AG20443 (cell line): ENCODE measurements around the gene C14orf180.
"Not testable (repeated sequence)": the region's sequence is repeated elsewhere in the genome, so short reads cannot be mapped to it uniquely, and the experiment has no call there.

Experiments
- DNase-seq: peaks from one replicate; pipeline ENCODE4 v3.0.0; 2012; ENCODE audit warnings: low spot score, mixed read lengths

Gene C14orf180

DNA sequence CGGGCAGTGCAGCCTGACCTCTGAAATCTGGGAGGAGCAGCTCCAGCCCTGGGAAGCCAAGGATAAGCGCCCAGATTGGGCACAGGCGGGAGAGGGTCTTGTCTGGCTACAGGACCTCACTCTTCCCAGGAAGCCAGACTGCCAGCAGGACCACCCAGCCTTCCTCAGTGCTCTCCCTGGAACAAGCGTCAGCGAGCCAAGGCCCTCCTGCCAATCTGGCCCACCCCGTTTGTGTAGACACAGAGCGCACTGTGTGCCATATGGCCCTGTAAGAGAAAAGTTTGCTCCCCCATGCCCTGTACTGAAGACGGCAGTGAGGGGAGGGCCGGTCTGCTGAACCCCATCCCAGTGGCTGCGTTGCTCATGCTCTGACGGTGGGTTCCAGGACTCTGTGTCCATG, 1.2 kb upstream of the C14orf180 start:
- no peak for DNase-seq

GRCh38 chr14:104579939-104580338, 375 bp downstream of the C14orf180 start:
- DNase-seq: not testable (repeated sequence)

DNA sequence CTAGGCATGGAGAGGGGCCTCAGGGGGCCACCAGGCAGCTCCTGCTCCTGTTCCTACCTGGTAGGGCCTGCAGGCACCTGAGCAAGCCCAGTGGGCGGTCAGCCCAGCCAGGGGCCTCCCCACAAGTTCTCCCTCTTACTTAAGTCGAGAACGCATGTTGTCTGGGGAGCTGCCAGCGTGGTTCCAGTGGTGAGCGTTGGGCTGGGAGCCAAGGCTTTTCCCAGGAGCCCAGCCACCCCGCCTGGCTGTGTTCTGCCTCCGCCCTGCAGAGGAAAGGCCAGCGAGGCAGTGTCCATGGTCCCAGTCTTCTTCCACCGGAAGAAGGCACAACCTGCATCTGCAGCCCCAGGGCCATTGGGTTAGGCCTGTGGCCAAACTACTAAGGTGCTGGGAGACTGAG, 1.4 kb downstream of the C14orf180 start:
- DNase-seq: no peak

DNA sequence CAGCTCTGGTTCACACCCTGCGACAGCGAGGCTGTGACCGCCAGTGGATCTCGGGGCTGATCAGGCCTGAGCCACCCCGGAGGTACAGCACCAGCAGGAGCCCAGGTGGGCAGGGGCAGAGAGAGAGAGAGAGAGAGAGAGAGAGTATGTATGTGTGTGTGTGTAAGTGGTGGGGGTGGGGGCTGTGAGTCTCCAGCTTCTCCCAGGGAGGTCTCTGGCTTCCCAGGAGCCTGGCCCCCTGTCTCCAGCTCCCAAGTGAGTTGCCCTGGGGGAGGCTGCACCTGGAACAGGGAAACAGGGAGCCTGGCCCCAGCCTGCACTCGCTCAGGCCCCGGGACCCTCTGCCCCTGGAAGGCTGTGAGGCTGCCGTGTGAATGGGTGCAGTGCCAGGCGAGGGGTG, 2.0 kb downstream of the C14orf180 start:
- DNase-seq: no peak

- DNase-seq: no peak
Observed at GRCh38 chr14:104582005-104582404, 2.4 kb downstream of the C14orf180 start.

- no peak for DNase-seq
Observed at GRCh38 chr14:104582662-104583061, 3.1 kb downstream of the C14orf180 start.

- no peak for DNase-seq
Observed at GRCh38 chr14:104583424-104584306, 4.1 kb downstream of the C14orf180 start.

DNA sequence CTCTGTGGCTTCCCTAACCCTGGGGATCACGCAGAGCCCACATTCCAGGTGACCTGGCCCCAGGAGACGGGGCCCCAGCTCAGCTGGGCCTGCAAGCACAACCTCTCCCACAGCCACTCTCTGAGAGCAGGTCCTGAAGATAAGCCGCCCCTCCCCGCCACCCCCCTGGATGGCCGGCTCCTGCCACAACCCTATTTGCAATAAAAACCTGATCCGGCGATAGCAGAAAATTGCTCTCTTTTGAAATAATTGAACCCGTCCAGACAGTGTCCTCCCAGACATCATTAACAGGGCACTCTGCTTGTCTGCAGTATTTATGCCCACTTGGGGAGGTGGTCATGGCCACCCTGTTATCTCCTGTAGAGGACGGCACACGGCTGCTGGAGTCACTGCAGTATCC, 5.0 kb downstream of the C14orf180 start:
- no peak for DNase-seq

DNA sequence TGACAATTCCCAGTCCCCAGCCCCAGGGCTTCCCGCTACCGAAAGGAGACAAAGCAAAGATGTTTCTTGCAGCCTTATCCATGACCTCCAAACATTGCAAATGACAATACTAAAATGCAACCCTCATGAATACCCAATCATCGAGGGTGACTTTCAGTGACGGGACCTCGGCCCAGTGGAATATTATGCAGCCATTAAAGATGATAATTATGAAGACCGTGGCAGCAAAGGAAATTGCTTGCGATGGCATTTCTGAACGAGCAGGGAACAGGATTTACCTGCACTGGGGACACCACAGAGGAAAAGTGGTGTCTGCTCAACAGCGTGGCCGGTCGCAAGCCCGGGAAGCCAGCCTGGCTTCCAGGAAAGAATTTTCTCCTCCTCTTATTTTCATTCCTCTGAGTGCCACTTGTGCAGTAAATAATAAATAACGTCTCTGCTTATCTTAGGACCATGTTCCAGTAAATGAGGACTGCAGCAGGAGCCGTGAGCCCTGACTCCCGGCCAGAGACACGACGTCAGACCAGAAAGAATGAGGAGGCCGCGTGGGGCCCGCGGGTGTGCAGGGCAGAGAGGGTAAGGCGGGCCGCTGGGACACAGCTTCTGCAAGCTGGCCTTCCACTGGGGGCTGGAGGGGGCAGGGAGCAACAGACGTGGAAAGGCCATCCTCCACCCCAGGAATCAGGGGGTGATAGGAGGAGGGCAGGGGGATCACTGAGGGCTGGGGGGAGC, 6.6 kb downstream of the C14orf180 start:
- no peak for DNase-seq

DNA sequence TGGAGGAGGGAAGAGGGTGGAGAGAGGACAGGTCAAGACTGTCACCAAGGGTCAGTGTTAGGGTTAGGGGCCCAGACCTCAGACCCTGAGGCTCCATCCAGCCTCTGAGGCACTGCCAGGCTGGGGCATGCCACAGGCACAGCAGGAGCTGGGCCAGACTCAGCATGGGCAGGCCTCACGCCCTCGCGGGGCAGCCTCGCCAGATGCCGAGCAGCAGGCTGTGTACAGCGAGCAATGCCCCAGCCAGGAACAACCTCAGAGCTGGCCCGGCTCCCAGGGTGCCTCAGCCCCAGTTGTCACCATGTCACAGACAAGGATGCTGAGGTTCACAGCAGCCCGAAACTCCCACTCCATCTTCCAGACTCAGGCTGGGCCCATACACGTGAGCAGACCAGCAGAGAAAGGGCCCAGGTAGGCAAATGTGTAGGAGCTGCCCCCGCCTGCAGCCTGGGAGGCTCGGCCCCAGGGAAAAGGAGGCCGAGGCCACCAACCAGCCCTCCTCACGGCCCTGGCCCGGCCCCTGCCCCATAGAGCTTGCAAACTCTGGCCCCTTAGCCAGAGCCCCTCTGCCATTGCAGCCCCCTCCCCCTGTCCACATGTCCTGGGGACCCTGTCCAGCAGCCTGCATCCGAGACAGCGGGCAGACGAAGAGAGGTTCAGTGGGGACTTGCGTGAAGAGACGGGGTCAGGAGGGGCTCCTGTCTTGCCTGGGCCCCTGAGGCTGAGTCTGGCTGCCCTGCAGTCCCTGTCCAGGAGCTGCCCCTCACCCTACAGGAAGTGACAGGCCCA, 7.5 kb downstream of the C14orf180 start:
- peak; percentile 52 for DNase-seq

DNA sequence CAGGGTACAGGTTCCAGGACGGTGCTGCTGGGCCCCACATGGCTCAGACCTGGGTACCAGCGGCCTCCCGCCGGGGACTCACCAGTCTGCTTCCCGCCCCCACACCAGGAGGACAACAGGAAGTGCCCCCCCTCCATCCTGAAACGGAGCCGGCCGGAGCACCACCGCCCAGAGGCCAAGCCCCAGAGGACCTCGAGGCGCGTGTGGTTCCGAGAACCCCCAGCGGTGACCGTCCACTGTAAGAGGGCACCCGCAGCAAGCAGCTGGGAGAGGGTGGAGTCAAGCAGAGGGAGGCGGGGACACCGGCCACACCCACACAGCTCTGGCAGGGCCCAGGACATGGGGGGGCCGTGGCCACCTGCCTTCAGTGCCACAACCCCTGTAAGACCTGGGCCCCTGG, 8.1 kb downstream of the C14orf180 start:
- no peak for DNase-seq

DNA sequence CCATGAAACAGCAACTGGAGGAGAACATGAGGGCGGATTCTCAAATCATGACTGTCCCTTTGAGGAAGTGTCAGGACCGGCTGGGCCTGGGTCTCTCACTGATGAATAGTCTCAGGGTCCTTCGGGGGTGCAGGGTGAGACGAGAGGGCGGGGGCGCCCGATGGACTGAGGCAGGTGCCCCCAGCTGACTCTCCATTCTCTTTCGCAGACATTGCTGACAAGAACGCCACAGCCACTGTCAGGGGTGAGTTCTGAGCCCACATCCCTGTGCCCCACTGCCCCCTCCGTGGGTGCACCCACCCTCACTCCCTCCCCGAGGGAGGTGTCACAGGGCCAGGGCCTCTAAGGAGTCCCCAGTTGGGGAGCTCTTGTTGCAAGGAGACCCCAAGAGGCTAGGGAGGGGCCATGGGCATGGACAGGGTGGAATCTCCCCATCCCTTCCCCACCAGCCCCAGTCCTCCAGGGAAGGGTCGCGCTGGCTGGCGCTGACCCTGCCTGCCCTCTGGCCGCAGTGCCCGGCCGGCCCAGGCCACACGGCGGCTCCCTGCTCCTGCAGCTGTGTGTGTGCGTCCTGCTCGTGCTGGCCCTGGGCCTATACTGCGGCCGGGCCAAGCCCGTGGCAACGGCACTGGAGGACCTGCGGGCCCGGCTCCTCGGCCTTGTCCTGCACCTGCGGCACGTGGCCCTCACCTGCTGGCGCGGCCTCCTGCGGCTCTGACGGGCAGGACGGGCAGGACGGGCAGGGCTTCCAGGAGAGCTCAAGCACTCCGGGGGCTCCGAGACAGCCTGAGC, 8.7 kb downstream of the C14orf180 start:
- no peak for DNase-seq

- no peak for DNase-seq
Observed at GRCh38 chr14:104589338-104590195, 10.0 kb downstream of the C14orf180 start.

GRCh38 chr14:104590240-104590965, 10.8 kb downstream of the C14orf180 start:
- DNase-seq: no peak

GRCh38 chr14:104591031-104591430, 11.5 kb downstream of the C14orf180 start:
- DNase-seq: no peak

DNA sequence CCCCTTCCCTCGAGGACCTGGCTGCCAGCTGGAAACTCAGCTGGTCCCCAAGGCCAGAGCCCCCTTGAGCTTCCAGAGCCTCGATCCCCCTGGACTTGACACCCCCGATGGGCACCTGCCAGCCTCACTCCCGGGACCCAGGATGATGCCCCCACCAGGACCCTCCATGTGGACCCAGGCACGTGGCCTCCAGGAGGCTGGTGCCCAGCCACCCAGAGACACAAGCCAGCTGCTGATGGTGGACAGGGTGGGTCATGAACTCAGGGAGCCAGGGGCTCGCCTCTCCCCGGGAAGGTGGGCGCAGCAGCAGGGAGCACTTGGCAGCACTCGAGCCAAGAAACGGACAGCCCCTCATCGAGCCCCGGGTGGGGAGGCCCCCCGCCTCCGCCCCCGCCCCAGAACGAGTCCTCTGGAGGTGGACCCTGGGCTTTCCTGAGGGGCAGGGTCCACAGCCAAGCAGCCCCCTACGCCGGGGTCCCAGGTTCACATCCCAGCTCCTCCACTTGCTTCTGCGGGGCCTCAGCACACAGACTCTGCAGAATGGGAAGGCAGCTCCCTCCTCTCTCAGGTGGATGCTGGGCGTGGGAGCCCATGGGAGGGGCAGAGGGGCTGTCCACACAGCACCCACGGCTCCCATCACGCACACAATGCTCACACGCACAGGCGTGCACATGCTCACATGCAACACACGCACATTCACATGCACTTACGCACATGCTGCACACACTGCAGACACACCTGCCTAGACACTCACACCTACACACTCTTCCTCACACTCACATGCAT, 12.1 kb downstream of the C14orf180 start:
- no peak for DNase-seq

DNA sequence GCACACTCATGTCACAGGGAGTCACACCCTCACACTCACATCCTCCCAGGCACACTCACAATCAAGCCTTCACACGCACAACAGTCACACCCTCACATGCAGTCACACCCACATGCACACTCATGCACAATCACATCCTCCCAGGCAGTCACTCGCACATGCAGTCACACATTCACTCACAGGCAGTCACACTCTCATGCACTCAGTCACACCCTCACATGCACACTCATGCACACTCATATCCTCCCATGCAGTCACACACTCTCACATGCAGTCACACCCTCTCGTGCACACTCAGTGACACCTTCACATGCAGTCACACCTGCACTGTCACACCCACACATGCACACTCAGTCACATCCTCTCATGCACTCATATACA, 12.7 kb downstream of the C14orf180 start:
- no peak for DNase-seq

- DNase-seq: no peak
Observed at GRCh38 chr14:104592785-104593184, 13.2 kb downstream of the C14orf180 start.

GRCh38 chr14:104593241-104593701, 13.7 kb downstream of the C14orf180 start:
- DNase-seq: no peak
